Urothelium cell line (cell line): ENCODE data around the gene SKI.

Source experiments
- DNase-seq: peaks from one replicate; pipeline ENCODE4 v3.0.0; 2011; ENCODE audit warnings: low spot score, mixed read lengths
- FAIRE-seq: peaks from 2 replicates; lab custom pipeline; 2011; peaks lifted over from hg19 to GRCh38; lab: Jason Lieb, UNC

Gene SKI

DNA sequence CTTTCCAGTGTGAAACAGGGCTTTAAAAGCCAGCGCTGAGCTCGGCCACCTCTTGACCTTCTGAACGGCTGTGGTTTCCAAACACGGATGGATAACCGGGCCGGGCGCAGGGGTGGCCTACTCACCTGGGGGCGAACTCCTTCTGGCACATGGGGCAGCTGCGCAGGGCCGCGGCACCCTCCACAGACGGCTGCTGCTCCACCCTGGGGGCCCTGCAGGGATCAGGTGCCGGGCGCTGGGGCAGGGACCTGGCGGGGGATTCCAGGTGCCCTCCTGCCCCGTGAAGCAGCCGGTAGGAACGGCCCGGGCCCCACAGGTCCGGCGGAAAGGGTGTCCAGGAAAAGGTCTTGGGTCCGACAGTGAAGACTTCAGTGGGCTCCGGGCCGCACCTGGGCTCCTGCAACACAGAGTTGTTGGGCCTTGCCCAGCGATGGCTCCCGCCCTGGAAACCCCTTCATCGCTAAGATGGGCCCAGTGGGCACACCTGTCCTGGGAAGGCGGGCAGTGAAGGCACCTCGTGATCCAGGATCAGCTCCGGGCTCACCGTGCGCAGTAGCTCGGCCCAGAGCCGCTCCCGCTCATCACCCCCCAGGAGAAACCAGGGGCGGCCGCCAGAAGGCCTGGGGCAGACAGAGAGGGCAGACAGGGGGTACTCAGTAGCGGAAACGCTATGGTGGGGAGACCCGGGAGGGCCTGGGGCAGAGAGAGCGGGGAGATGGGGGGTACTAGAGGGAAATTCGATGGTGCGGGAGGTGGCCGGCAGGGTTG, 34.4 kb upstream of the SKI start:
- FAIRE-seq (no peak), DNase-seq (peak; percentile 18)

DNA sequence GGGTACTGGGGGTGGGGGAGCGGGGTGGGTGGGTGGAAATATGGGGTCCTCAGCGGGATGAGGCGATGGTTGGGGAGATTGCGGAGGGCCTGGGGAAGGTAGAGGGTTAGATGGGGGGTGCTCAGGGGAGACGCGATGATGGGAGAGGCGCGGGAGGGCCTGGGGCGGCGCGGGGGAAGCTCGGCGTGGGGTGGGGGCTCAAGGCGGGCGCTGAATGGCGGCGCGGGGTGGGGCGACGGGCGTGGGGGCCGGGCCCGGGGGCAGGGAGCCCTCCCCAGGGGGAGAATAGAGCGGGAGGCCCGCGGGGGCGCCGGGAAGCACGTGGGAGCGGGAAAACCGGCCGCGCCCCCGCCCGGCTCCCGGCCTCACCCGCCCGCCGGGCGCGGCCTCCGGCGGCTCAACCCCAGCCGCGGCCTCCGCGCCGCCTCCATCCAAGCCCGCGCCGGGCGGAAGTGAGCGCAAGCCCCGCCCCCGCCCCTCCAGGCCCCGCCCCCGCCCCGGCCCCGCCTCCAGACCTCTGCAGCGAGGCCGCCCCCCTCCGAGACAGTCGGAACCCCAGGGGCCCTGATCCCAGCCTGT, 33.7 kb upstream of the SKI start, which contains the start of gene FAAP20:
FAAP20 (minus strand) TSS at position 454 of the 579 bp plus-strand sequence; CDS start at position 431, 23 bp downstream.
- FAIRE-seq (no peak), DNase-seq (peak; percentile 86)

DNA sequence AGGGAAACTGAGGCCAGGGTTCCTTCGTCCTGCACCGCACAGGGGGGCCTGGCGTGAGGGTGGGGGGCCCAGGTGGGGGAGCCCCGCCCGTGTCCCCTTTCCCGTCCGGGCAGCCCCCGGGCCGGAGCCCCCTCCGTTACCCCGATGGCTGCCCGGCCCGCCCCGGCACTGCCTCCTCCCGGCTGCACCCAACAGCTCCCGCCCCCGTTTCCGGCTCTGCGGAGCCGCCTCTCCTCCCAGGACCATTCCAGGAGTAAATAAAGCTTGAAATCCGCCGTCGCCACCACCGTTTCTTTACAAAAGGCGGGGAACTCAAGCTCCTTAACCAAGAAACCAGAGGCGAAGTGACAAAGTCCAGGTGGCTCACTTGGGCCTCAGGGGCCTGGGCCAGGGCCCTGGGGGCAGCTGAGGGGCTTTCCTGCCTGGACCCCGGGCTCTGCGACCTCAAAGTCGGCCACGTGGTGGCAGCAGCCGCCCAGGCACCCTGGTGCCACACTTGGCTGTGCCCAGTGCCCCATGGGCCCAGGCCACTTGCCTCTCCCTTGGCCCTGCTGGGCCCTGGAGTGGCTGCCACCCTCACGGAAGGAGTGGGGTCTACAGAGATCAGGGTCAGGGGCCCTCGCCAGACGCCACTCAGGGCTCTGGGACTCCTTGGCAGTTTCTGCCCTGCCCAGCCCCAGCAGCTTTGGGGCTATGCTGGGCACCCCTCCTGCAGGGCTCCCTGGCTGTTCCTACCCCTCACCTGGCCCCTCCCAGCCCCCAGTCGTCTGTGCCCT, 33.0 kb upstream of the SKI start:
- DNase-seq (peak; percentile 91), FAIRE-seq (no peak)

DNA sequence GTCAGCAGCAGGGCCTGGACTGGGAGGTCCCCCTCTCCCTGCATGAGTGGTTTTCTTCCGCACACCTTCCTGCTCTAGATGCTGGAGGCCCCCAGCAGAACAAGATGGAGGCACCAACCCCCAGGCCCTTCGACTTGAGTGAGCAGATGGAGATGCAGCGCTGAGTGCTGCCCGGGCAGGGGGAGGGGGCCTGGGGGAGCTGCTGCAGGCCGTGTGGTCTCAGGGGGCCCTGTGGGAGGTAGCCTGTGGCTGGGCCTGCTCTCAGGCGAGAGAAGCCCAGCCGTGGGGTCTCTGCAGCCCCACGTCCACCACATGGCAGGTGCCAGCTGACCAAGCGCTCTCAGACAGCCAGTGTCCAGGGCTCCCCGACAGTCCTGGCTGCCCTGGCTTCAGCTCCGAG, 32.3 kb upstream of the SKI start:
- DNase-seq (no peak), FAIRE-seq (no peak)

DNA sequence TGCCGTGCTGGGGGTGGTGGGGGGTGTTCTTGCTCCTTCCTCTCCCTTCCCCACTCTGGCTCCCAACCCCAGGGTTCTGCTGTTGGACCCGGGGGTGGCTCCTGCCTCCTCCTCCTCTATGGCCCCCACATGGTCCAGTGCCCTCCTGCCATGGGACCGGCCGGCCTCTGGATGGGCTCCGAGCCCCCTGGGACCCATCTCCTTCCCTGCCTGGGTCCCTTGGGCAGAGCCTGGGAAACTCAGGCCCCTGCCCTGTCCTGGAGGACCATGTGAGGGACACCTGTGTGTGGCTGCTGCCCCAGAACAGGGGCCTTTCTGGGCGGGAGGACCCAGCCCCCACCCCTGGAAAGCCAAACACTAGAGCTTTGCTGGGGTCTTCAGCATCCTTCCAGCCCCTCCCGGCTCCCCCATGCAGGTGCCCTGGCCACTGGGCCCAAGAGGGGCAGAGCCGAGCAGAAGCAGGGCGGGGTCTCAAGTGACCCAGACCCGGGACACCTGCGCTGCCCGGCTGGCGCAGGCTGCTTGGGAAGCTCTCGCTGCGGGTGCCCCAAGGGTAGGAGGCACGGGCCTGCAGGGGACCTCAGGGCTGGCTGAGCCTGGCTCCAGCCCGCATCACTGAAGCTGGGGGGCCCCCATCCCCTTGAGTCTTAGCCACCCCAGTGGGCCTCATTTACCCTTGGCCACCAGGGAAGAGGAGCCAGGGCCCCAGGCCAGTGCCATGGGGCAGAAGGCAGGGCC, 31.0 kb upstream of the SKI start:
- DNase-seq (no peak), FAIRE-seq (no peak)

DNA sequence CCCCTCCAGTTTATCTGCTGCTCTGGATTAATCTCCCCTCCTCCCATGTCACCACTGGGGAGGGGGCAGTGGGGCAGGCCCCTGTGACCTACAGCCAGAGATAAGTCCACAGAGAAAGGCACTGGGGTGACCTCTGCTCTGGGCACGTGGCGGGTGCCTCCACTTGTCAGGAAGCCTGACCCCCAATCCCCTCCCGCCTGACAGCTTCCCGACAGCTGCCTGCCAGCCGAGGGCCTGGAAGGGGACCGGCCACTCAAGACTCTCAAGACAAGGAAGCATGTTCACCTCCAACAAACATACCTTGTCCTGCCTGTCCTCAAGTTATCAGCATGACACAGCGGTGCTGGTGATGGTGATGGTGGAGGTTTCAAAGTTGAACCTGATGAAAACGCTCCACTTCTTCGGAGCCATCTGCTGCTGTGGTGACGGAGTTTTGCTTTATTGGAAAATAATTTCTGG, 30.4 kb upstream of the SKI start:
- DNase-seq (no peak), FAIRE-seq (no peak)

DNA sequence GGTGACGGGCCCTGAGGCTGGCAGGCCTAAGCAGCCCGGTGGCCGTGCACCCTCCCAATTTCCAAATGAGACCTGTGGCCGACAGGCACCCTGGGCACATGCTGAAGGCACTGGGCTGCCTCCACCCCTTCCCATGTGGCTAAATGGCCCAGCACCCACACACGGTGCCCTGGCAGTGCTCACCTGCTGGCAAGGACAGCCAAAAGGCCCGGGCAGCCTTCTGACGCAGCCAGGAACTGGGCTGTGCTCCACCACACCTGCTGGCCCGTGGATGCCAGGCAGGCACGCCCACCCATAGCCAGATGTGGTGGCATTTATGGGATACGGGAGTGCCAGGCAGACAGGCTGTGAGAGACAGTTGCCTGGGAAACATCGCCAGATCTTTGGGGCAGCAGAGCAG, 29.5 kb upstream of the SKI start:
- no peak for FAIRE-seq
- DNase-seq, result no peak

DNA sequence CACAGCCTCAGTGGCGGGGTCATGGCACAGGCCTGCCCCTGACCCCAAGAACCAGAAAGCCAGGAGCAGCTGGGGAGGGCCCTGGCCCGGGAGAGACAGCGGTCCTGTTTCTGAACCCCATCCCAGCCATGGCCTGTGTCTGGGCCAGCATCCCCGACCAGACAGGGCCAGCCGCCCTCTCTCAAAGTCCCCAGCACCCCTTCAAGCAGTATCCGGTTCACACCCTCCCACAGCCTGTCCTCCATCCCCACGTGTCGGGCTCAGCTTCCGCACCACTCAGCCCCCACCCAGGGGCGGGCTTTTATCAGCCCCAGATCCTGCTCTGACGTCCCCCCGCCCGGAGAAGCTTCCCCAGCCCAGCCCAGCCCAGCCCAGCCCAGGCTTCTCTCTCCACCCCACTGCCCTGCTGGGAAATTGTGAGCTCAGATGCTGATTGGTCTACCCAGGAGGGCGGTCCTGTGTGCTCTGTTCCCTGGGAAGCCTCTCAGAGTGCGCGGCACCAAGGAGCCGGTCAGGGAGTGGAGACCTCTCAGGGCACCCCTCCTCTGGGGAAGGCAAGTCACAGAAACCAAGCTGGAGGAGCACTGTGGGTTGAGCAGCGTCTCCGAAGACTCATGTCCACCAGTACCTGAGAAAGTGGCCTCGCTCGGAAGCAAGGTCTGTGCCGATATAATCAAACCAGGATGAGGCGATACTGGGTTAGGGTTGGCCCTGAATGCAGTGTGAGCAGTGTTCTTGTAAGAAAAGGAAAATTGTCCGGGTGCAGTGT, 28.9 kb upstream of the SKI start:
- no peak for DNase-seq

DNA sequence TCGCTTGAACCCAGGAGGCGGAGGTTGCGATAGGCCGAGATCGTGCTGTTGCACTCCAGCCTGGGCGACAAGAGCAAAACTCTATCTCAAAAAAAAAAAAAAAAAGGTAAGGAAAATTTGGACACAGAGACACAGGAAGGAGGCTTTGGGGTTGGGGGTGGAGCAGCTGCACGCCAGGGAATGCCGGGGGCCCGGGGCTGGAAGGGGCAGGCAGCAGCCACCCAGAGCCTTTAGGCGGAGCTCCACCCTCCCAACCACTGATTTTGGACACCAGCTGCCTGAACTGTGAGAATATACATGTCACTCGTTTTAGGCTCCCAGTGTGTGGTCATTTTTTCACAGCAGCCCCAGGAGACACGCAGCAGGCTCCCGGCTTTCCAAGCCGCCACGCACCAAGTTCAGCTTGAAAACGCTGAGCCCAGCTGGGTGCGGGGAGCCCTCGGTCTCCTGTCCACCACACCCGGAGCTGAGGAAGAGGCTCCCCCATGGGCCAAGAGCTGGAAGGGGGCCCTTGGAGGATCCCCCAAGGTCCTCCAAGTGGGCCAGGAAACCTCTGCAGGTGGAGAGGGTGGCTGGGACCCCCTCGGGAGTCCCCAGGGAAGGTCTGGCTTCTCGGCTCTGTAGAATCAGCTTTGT, 27.7 kb upstream of the SKI start:
- DNase-seq, result no peak
- no peak for FAIRE-seq

More for the DNA sequence above, 28.9 kb upstream of the SKI start:
- FAIRE-seq, result no peak

DNA sequence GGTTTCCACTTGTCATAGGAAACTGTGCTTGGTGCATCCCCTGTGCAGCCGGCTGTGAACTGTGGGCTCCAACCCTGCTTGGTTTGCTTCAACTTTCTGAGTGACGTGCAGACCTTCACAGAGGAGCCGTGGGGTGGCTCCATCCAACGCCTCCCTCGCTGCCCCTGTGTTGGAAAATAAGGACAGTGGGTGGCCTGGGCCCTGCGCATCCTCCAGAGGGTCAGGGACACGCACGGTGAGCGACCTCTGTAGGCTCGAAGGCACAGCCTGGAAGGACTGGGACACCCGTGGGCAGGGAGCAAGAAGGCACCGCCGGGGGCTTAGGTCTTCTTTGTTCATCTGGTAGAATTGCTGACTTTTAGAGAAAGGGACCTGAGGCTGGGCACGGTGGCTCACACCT, 27.1 kb upstream of the SKI start:
- no peak for DNase-seq
- FAIRE-seq, result no peak

DNA sequence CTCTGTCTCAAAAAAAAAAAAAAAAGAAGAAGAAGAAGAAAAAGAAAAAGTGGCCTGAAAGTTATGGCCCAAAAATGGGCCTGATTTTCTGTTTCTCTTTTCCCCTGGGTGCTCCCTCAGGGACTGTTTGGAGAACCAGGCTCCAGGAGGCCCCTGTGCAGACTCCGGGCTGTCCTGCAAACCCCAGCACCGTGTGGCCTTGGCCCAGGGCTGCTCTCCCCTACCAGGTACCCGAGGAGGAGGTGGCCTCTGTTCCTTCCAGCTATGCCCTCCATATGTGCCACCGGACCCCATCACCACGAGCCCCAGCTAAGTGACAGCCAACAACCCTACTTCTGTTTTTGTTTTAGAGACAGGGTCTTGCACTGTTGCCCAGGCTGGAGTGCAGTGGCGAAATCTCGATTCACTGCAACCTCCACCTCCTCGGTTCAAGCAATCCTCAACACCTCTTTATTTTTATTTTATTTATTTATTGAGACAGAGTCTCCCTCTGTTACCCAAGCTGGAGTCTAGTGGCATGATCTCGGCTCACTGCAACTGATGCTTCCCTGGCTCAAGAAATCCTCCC, 26.0 kb upstream of the SKI start:
- no peak for FAIRE-seq
- no peak for DNase-seq

DNA sequence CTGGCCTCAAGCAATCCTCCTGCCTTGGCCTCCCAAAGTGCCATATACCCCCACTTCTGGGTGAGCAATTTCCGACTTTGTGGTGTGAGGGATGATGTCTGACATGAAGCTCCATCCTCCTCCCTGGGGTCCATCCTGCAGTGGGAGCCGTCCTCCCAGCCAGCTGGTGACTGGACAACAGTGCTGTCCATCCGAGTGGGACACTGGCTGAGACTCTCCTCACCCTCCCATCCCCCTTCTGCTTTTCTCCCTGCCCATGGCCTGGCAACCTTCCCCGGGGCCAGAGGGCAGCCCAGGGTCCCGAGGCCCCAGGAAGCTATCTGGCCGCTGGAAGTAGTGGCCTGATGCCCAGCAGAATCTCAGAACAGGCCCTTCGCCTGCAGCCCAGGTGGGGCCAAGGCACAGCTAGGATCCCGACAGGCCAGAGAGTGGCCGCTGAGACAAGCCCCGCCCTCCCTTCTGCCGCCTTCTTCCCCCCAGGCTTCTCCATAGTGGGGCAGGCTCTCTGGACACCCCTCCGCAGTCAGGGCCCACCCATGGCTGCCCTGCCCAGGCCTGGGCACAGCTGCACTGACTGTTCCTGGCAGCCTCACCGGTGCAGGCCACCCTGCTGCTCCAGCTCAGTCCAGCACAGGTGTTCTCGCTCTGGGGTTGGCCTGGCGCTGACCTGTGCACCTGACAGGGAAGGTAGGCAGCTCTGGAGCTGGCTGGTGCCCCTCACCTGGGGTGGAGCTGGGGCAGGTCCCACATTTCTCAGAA, 25.1 kb upstream of the SKI start:
- DNase-seq (no peak), FAIRE-seq (no peak)

DNA sequence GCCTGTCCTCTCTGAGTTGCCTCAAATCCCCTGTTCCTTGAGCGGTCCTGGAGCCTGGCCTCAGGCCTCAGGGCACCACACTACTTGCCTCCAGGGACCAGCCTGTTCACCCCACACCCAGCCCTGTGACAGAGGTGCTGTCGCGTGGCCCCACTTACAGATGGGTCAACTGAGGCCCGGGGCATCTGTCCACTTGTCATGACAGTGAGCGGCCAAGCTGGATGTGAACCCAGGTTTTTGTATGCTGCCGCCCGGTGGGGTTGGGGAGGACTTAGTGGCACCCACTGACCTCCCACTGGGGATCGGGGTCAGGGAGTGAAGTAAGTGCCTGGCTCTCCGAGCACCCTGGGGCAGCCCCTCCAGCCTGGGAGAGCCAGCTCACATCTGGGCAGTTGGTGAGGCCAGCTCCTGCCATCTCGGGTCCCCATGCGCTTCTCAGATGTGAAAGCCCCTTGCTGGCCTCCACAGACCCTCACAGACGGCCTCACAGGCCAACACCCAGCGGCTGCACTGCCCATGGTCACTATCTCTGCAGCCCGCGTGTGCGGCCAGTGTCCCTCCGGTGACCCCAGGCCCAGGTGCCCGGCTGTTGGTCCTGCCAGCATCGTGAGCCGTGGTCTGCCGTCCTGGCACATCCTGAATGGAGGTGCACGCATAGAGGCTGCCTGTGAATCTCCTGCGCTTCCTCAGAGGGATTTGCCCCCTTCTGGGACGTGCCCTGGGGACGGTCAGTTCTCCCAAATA, 24.3 kb upstream of the SKI start:
- DNase-seq, result no peak
- no peak for FAIRE-seq

DNA sequence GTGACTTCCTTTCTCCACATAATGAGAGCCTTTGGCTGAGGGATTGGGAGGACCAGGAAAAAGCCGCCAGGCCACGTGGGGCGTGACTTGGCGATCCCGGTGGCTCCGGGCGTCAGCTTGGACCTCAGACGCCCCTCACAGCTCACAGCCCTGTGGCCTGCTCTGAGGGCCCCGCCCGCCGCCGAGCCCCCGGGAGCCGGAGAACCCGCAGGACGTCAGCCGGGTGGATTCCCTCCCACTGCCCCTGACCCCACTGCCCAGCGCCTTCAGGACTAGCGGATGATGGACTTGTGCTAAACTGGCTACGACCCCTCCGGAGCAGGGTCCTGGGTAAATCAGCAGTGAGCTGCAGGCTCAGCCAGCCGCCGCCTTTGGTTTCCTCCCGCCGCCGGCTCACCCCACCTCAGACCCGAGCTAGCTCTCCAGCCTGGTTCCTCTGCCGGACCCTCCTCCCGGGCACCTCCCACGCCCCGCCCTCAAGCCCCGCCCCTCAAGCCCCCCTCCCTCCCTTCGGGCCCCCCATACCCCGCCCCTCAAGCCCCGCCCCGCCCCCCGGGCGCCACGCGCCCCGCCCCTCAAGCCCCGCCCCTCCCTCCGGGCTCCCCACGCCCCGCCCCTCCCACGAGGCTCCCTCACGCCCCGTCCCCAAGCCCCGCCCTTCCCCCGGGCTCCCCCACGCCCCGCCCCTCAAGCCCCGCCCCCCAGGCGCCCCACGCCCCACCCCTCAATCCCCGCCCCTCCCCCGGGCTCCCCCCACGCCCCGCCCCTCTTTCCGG, 23.5 kb upstream of the SKI start:
- no peak for FAIRE-seq
- peak; percentile 87 for DNase-seq

DNA sequence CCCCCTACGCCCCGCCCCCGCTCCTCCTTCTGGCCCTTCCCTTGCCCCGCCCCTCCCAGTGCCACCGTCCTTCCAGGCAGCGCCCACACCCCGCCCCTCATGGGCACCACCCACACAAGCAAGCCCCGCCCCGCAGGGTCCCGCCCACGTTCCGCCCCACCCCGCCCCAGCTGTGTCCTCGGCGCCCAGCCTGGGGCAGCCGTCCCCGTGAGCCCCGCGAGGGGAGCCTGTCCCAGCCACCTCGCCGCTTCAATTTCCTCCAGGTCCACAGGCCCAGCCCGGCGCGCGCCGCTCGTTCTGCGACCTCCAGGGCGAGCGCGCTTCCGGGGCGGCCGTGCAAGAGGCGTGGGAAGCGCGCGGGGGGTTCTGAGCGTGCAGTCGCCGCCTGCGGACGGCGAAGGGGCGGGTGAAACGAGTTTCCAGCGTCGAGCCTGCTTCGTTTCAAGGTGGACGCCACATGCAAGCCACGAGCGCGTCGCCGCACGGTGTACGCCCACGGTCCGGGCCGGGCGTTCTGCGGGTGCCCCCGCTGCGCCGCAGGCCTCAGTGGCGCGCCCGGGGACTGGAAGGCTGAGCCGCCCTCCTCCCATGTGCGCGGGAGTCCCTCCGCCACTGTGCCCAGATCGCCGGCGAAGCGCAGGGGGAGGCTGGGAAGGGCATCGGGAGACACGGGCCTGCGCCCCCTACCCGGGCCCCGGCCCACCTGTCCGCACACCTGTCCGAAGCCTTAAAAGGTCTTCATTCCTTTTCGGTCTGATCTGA, 22.7 kb upstream of the SKI start:
- no peak for FAIRE-seq

DNA sequence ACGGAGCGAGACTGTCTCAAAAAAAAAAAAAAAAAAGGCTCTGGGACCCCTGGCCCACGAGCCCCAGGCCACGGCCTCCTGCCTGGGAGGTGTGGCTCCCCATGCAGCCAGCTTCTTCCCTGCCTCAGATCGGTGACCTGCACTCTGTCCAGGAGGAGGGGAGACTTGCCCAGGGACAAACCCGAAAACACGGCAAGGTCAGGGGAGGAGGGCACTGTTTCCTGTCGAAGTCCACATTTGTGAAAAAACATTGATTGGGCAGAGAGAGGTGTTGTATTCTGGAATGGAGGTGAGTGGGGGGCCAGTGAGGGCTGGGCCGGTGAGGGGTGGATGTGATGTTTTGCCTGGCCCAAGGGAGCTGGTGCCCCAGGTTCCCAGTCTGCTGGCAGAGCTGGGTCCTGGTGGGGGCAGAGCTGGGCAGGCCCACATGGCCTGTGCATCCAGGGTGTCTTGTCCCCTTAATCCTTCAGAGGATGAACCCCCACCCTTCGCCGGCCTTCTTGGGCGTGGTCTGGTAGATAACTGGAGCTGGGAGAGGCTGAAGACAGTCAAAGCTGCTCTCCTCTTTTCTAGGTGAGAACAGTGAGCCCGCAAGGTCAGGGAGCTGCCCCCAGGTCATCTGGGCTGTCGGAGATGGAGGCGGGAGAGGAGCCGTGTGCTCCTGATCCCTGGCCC, 21.2 kb upstream of the SKI start:
- FAIRE-seq (no peak), DNase-seq (no peak)

More for the DNA sequence above, 22.7 kb upstream of the SKI start:
- no peak for DNase-seq
